ENCODE measurements around the gene PLAC1. TPM values are rescaled to one million over a fixed set of nuclear protein-coding genes. Genes with fewer than 3 reads are reported as not detected.

The PLAC1 gene
- total and polyA plus RNA-seq, 2 of the 13 experiments (the other 11 are each of a cell fraction or from before 2014, with no cell fraction given) = 0.40 to 2.7 TPM

- H3K4me3 ChIP-seq (replicated peaks in 1 of 3; ENCODE audit: insufficient read depth in 1 of 3, low read depth in 2 of 3, low read length in 3 of 3) = no peak overlapping the region
- H3K4me2 ChIP-seq (ENCODE audit: low read depth, low read length) = no peak overlapping the region
- FAIRE-seq (no peak), ATAC-seq (no peak), DNase-seq (ENCODE audit: low spot score) (no peak)
- ChIA-PET CTCF (ENCODE audit: low intra/inter-chr PET ratio, low total read pairs) (no interaction called here), POLR2A (no interaction called here)
- intact Hi-C loops (cut with micrococcal nuclease; ENCODE audit: unreplicated experiment) = no loop called here
- H3K79me2 ChIP-seq (ENCODE audit: insufficient read depth, low read length) = no peaks in the 10 kb centered on the region
- H3K9ac ChIP-seq (ENCODE audit: insufficient read depth, low read depth, low read length) = no peak overlapping the region
- no peaks in the 10 kb centered on the region; a peak in 1 of 5 replicates for H3K27me3 ChIP-seq (ENCODE audit: control insufficient read depth in 1 of 2, insufficient read depth in 2 of 2, low read length in 2 of 2)
- no peaks in the 10 kb centered on the region for H4K20me1 ChIP-seq (ENCODE audit: insufficient read depth, low read length)
- in situ Hi-C loops (cut with HindIII; ENCODE audit: extremely low pct_ligation_motif_present, low pct_unique_long_range_greater_than_20kb) = no loop called here
- no peaks in the 10 kb centered on the region for H3K36me3 ChIP-seq (replicated peaks in 1 of 2; ENCODE audit: control insufficient read depth in 1 of 2, insufficient read depth in 2 of 2, low read length in 2 of 2)
- H3K4me1 ChIP-seq (ENCODE audit: insufficient read depth, low read length) = no peaks in the 10 kb centered on the region
- no peak overlapping the region for H3K27ac ChIP-seq (ENCODE audit: extremely low read length, insufficient read depth, low read length)
- H2AFZ ChIP-seq (ENCODE audit: low read length) = no peak overlapping the region
- 0% methylated on average over 1 of the region's 1 CpG for WGBS (ENCODE audit: low lambda C conversion rate)
- BruUV-seq (replicated peaks) = no TSS peak
- H3K9me3 ChIP-seq (ENCODE audit: low read length) = no peaks in the 10 kb centered on the region
- TF ChIP-seq MAFK (conservative IDR thresholded peaks at IDR 0.05 in 1 of 2, IDR thresholded peaks at IDR 0.05 in 1 of 2; ENCODE audit: low read length in 2 of 2) = no peak
- no peak for TF ChIP-seq THAP9 (CRISPR knock-in tag; IDR thresholded peaks at IDR 0.05; ENCODE audit: borderline replicate concordance)
- TF ChIP-seq ZNF543 (CRISPR knock-in tag; IDR thresholded peaks at IDR 0.05) = no peak
- TF ChIP-seq ZSCAN22 (CRISPR knock-in tag; IDR thresholded peaks at IDR 0.05) = no peak
- no peak for TF ChIP-seq FOXO1 (CRISPR knock-in tag; IDR thresholded peaks at IDR 0.05)
- TF ChIP-seq ZNF337 (CRISPR knock-in tag; IDR thresholded peaks at IDR 0.05; ENCODE audit: borderline replicate concordance, low read depth) = no peak
- no peak for TF ChIP-seq ZHX1 (CRISPR knock-in tag; IDR thresholded peaks at IDR 0.05; ENCODE audit: low read depth)
- no peak for TF ChIP-seq PCBP2 (optimal IDR thresholded peaks at IDR 0.05; ENCODE audit: low read depth, low read length, poor library complexity, severe bottlenecking)
- no peak for TF ChIP-seq KDM5A (IDR thresholded peaks at IDR 0.05; ENCODE audit: borderline replicate concordance, low read length)
Observed at GRCh38 chrX:134642386-134642785, 15.9 kb downstream of the PLAC1 start.

Measured in HepG2 (cell line).